AG04450 (cell line): ENCODE data around the gene APOBEC2. TPM values are rescaled to one million over a fixed set of nuclear protein-coding genes. Genes with fewer than 3 reads are reported as not detected.

Experiments used
- CTCF ChIA-PET: fragments of 300-600, 350-600 bp; formaldehyde crosslinking; extraction: SDS; loops from one replicate; lab custom pipeline; 2022; ENCODE audit warnings: antibody characterized with exemption, inconsistent platforms; lab: Charles Lee
- POLR2A ChIA-PET: fragments of 350-600 bp; formaldehyde crosslinking; extraction: SDS; loops from one replicate; lab custom pipeline; 2021; ENCODE audit warnings: antibody characterized with exemption, inconsistent platforms; lab: Yijun Ruan, JAX
- DNase-seq: peaks from one replicate; pipeline ENCODE4 v3.0.0-alpha.2; 2011; ENCODE audit warnings: low read depth, low spot score
- H3K27ac ChIP-seq: one replicate; pipeline ENCODE4 v1.5.1; 2012; ENCODE audit warnings: low read depth, low read length, control low read depth
- H3K27me3 ChIP-seq: one replicate; pipeline ENCODE4 v1.6.0; 2012; ENCODE audit warnings: low read length; ENCODE audit not compliant: control insufficient read depth, insufficient read depth
- H3K4me3 ChIP-seq: 2 replicates; pipeline ENCODE4 v1.5.1; 2011; ENCODE audit warnings: mild to moderate bottlenecking, low read depth, low read length, control low read depth
- H3K9me3 ChIP-seq: 2 replicates; pipeline ENCODE4 v1.5.1; 2012; ENCODE audit warnings: low read length; ENCODE audit not compliant: control insufficient read depth, insufficient read depth
- polyA plus RNA-seq: library from polyadenylated mRNA; depleted of rRNA; stranded (reverse); fragments of >200 nt; gene quantifications from 2 replicates; pipeline ENCODE4 v1.2.3, GENCODE V29; 2011
- TF ChIP-seq, protein P1 (sequence below): IDR thresholded peaks from 2 replicates; pipeline ENCODE4 v1.5.1; 2011; ENCODE audit warnings: low read depth, low read length, control low read depth, inconsistent platforms

APOBEC2 gene
- polyA plus RNA-seq, 1 experiment, result not detected

DNA sequence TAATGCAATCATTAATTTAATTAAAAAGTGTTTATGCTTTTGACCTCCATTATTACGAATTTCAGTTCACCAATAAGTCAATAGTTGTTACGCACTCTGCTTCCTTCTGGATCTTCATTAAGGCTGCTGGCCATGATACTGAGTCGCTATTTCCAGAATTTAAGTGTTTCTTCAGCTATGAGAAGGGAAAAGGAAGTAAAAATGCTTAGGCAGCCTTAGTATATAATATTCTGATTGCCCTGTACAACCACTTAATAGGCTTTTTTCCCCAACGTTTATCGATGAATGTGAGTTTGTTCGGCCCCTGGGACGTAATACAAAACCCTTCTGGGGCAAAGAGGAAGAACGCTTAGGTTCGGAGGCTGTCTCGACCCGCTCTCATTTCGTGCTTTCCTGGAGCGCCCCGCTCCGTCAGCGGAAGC lies 18.5 kb downstream of the APOBEC2 start:
- Histone ChIP-seq H3K27ac (peak overlapping the region; percentile 98), H3K9me3 (no peaks in the 10 kb centered on the region), H3K4me3 (peak overlapping the region; percentile 82), H3K27me3 (no peaks in the 10 kb centered on the region)
- ChIA-PET CTCF (interaction anchor here (0.6 to 3.0 kb wide), 8 partner anchors 16 to 296 kb away, joined by 3 to 7 read pairs (median 4); no protein-coding TSS in a partner anchor), POLR2A (no interaction called here)
- TF ChIP-seq, protein P1, sequence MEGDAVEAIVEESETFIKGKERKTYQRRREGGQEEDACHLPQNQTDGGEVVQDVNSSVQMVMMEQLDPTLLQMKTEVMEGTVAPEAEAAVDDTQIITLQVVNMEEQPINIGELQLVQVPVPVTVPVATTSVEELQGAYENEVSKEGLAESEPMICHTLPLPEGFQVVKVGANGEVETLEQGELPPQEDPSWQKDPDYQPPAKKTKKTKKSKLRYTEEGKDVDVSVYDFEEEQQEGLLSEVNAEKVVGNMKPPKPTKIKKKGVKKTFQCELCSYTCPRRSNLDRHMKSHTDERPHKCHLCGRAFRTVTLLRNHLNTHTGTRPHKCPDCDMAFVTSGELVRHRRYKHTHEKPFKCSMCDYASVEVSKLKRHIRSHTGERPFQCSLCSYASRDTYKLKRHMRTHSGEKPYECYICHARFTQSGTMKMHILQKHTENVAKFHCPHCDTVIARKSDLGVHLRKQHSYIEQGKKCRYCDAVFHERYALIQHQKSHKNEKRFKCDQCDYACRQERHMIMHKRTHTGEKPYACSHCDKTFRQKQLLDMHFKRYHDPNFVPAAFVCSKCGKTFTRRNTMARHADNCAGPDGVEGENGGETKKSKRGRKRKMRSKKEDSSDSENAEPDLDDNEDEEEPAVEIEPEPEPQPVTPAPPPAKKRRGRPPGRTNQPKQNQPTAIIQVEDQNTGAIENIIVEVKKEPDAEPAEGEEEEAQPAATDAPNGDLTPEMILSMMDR, result no peak
- DNase-seq, result no peak

- CTCF ChIA-PET, result interaction anchor here (0.6 to 3.0 kb wide), 9 partner anchors 9 to 296 kb away, joined by 3 to 7 read pairs (median 4); no protein-coding TSS in a partner anchor
- Histone ChIP-seq H3K4me3 (peak within 1 kb of the TSS; percentile 85), H3K9me3 (no peaks in the 10 kb centered on the region), H3K27ac (peak within 1 kb of the TSS; percentile 99), H3K27me3 (no peaks in the 10 kb centered on the region)
- POLR2A ChIA-PET, result interaction anchor here (1.0 to 1.3 kb wide), 2 partner anchors 19 to 109 kb away, joined by 4 to 5 read pairs; no protein-coding TSS in a partner anchor
- peak; percentile 99 for DNase-seq
- TF ChIP-seq, protein P1, result no peak
Measured at GRCh38 chr6:41071923-41072835, 19.2 kb downstream of the APOBEC2 start, which contains the start of gene OARD1. TSS of gene OARD1 (minus strand) at chr6:41072356. CDS start at chr6:41071634, 722 bp downstream.

GRCh38 chr6:41072836-41073202 lies 19.8 kb downstream of the APOBEC2 start, which contains the start of gene NFYA:
TSS of gene NFYA (plus strand) at chr6:41072974. CDS start at chr6:41079090, 6,116 bp downstream.
- ChIA-PET CTCF (interaction anchor here (0.6 to 3.0 kb wide), 5 partner anchors 10 to 247 kb away, joined by 3 to 7 read pairs (median 4); no protein-coding TSS in a partner anchor), POLR2A (interaction anchor here (1.0 to 1.3 kb wide), 2 partner anchors 19 to 108 kb away, joined by 4 to 5 read pairs; no protein-coding TSS in a partner anchor)
- Histone ChIP-seq H3K27ac (peak within 1 kb of the TSS; percentile 99), H3K27me3 (no peaks in the 10 kb centered on the region), H3K9me3 (no peaks in the 10 kb centered on the region), H3K4me3 (peak within 1 kb of the TSS; percentile 85)
- TF ChIP-seq, protein P1, result no peak
- no peak for DNase-seq

- CTCF ChIA-PET, result interaction anchor here (0.6 to 3.0 kb wide), 4 partner anchors 10 to 247 kb away, joined by 4 to 7 read pairs (median 5); no protein-coding TSS in a partner anchor
- POLR2A ChIA-PET, result interaction anchor here (1.0 to 1.3 kb wide), 2 partner anchors 18 to 108 kb away, joined by 4 to 5 read pairs; no protein-coding TSS in a partner anchor
- no peaks in the 10 kb centered on the region for H3K27me3 ChIP-seq
- no peak for DNase-seq
- H3K9me3 ChIP-seq, result no peaks in the 10 kb centered on the region
- H3K4me3 ChIP-seq, result peak overlapping the region; percentile 85
- TF ChIP-seq, protein P1, result peak; percentile 30
- peak overlapping the region; percentile 99 for H3K27ac ChIP-seq
Measured at GRCh38 chr6:41073203-41073967, 20.4 kb downstream of the APOBEC2 start.
